Measurements from ENCODE around the gene AADAC. TPM values are rescaled to one million over a fixed set of nuclear protein-coding genes. Genes with fewer than 3 reads are reported as not detected.
"Not testable (repeated sequence)": the region's sequence is repeated elsewhere in the genome, so short reads cannot be mapped to it uniquely, and the experiment has no call there.

AADAC gene
- total RNA-seq, 2 experiments from 2014 or later = not detected

DNA sequence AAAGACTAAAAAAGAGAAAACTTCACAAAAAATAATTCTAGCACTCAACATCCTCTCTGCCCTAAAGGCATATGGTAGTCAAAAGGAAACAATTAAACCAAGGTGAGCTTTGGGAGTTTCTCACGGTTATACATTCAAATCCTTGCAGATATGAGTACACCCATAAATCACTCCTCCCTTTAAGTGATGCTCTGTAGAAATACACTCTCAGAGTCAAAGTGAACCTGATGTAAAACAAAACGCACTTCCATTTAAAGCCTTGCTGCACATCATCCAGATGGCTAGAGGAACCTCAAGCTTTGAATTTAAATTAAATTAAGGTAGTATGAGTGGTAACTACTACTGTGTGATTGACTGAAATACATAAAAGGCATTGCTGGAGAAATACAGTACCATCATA lies 36.0 kb upstream of the AADAC start:
- no peaks in the 10 kb centered on the region for H3K36me3 Mint-ChIP-seq (ENCODE audit: low read depth)
- intact Hi-C loops (cut with micrococcal nuclease) = no loop called here
- no peak overlapping the region for H3K27ac Mint-ChIP-seq
- H3K27me3 Mint-ChIP-seq (ENCODE audit: low read depth) = peaks cover 4% of the 10 kb centered on the region
- CTCF ChIA-PET = interaction anchor here (0.7 kb wide), 1 partner anchor 59 kb away, joined by 5 read pairs; no protein-coding TSS in a partner anchor
- no peak overlapping the region for H3K4me3 Mint-ChIP-seq
- H3K9me3 Mint-ChIP-seq = no peaks in the 10 kb centered on the region
- H3K4me1 Mint-ChIP-seq (ENCODE audit: low read depth) = no peaks in the 10 kb centered on the region
- DNase-seq = no peak

DNA sequence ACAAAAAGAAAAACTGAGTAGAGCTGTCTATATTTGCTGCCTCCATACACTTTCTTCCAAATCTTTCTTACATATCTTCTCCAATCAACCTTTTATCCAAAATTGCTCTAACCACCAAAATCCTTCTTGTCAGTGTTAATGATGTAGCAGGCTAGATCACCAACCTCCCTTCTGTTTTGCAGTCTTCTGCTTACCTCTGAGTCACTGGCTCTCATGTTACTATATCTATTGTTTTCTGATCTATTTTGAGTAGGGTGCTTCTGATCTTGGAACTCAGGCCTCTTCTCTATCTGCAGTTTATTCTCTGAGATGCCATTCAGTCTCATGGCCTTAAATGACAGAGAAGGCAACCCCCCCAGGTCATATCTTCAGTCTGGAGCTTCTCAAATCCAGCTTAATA lies 26.3 kb upstream of the AADAC start:
- Mint-ChIP-seq H3K9me3 (no peaks in the 10 kb centered on the region), H3K4me3 (no peak overlapping the region), H3K27ac (no peak overlapping the region), H3K27me3 (ENCODE audit: low read depth) (peaks cover 2% of the 10 kb centered on the region), H3K4me1 (ENCODE audit: low read depth) (no peaks in the 10 kb centered on the region), H3K36me3 (ENCODE audit: low read depth) (no peaks in the 10 kb centered on the region)
- CTCF ChIA-PET = no interaction called here
- intact Hi-C loops (cut with micrococcal nuclease) = no loop called here
- DNase-seq = no peak

DNA sequence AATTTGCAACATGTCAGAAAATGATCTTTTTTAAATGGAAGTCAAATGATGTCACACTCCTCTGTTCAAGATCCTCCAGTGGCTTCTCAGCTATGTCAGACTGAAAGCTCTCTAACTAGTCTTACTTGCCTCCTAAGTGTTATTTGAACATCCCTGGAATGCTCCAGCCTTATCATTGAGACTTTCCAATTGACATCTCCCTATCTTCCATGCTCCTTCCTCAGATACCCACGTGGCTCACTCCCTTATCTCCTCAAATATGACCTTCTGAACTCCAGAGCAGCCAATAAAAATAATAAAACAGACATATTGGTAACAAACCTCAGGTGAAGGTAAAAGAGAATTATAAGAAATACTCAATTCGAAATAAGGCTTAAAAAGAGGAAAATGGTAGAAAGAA lies 25.5 kb upstream of the AADAC start:
- H3K36me3 Mint-ChIP-seq (ENCODE audit: low read depth) = no peaks in the 10 kb centered on the region
- no peak overlapping the region for H3K4me3 Mint-ChIP-seq
- H3K4me1 Mint-ChIP-seq (ENCODE audit: low read depth) = no peaks in the 10 kb centered on the region
- H3K27ac Mint-ChIP-seq = no peak overlapping the region
- CTCF ChIA-PET = no interaction called here
- H3K9me3 Mint-ChIP-seq = no peaks in the 10 kb centered on the region
- intact Hi-C loops (cut with micrococcal nuclease) = no loop called here
- no peak for DNase-seq
- H3K27me3 Mint-ChIP-seq (ENCODE audit: low read depth) = peaks cover 2% of the 10 kb centered on the region

DNA sequence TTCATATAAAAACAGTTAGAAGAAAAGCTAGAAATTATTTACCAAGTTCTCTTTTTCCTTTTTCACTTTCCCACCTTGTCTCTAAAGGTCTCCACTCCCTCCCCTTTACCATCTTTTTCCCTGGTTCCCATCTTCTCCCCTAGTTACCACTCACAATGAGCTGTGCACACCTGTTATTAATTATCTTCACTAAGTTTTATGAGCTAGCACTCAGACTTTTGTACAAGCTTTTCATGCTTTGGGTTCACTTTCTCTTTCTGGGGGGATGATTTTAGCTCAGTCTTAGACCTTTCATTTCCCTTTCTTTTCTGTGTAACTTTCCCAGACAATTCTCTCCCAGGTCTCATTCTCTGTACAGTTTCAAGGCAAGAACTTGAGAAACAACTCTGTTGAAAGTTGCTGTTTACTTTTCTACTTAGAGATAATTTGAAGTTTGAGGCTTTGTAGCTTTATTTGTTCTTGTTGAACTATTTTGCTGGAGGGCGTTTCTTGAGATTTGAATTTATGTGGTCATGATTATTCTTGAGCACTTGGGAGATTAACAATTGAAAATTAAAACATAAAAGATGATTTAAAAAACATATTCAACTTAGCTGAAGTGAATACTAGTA lies 24.0 kb upstream of the AADAC start:
- Mint-ChIP-seq H3K9me3 (no peaks in the 10 kb centered on the region), H3K27me3 (ENCODE audit: low read depth) (peaks cover 6% of the 10 kb centered on the region), H3K4me1 (ENCODE audit: low read depth) (no peaks in the 10 kb centered on the region), H3K27ac (no peak overlapping the region), H3K36me3 (ENCODE audit: low read depth) (no peaks in the 10 kb centered on the region), H3K4me3 (no peak overlapping the region)
- CTCF ChIA-PET = no interaction called here
- intact Hi-C loops (cut with micrococcal nuclease) = no loop called here
- no peak for DNase-seq

DNA sequence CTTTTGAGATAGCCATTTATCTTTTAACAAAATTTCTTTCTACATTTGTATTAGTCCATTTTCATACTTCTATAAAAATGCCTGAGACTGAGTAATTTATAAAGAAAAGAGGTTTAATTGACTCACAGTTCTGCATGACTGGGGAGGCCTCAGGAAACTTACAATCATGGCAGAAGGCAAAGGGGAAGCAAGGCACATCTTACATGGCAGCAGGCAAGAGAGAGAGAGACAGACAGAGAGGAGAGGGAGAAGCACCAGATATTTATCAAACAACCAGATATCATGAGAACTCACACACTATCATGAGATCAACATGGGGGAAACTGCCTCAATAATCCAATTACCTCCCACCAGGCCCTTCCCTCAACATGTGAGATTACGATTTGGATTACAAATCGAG lies 23.2 kb upstream of the AADAC start:
- DNase-seq; H3K27me3 Mint-ChIP-seq (ENCODE audit: low read depth); H3K4me3 Mint-ChIP-seq; H3K27ac Mint-ChIP-seq; H3K4me1 Mint-ChIP-seq (ENCODE audit: low read depth); H3K9me3 Mint-ChIP-seq; CTCF ChIA-PET; H3K36me3 Mint-ChIP-seq (ENCODE audit: low read depth); intact Hi-C loops (cut with micrococcal nuclease): not testable (repeated sequence)

DNA sequence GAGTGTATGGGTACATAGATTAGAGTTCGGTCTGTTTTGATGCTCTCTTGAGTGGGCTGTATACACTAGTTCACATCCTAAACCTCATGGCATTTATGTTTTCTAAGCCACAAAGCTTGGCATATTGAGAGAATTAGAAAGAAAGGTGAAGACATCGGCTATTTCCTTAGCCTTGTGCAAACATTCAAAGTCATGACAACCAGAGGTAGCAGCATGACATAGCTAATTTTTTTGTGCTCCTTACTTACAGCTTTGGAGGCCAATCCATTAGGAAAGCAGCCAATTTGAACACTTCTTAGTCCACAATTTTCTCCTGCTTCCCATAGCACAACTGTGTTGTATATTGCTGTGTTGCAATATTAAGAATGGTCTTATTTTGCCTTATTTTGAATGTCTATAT lies 21.5 kb upstream of the AADAC start:
- intact Hi-C loops (cut with micrococcal nuclease) = no loop called here
- peaks cover 6% of the 10 kb centered on the region for H3K27me3 Mint-ChIP-seq (ENCODE audit: low read depth)
- no peak overlapping the region for H3K4me3 Mint-ChIP-seq
- H3K4me1 Mint-ChIP-seq (ENCODE audit: low read depth) = no peaks in the 10 kb centered on the region
- CTCF ChIA-PET = no interaction called here
- H3K36me3 Mint-ChIP-seq (ENCODE audit: low read depth) = no peaks in the 10 kb centered on the region
- H3K9me3 Mint-ChIP-seq = no peaks in the 10 kb centered on the region
- no peak for DNase-seq
- no peak overlapping the region for H3K27ac Mint-ChIP-seq

DNA sequence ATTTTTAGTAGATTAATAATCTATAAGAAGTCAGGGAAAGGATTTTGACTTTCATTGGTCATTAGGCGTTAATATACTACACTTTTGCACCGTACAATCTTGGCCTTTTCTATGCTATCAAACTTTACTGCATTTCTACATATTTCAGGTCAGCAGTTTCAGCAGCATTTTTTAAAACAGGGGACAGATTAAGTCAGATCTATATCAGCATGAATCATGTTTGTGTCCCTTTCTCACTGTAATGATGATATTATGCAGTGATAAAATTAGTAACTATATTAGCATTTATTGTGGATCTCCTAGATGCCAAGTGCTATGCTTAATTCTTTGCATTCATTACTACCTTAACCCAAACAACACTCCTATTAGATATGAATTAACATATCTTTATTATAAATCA lies 20.3 kb upstream of the AADAC start:
- CTCF ChIA-PET = no interaction called here
- Mint-ChIP-seq H3K9me3 (no peaks in the 10 kb centered on the region), H3K27me3 (ENCODE audit: low read depth) (peaks cover 6% of the 10 kb centered on the region), H3K4me1 (ENCODE audit: low read depth) (no peaks in the 10 kb centered on the region), H3K4me3 (no peak overlapping the region), H3K36me3 (ENCODE audit: low read depth) (no peaks in the 10 kb centered on the region), H3K27ac (no peak overlapping the region)
- no peak for DNase-seq
- intact Hi-C loops (cut with micrococcal nuclease) = no loop called here

DNA sequence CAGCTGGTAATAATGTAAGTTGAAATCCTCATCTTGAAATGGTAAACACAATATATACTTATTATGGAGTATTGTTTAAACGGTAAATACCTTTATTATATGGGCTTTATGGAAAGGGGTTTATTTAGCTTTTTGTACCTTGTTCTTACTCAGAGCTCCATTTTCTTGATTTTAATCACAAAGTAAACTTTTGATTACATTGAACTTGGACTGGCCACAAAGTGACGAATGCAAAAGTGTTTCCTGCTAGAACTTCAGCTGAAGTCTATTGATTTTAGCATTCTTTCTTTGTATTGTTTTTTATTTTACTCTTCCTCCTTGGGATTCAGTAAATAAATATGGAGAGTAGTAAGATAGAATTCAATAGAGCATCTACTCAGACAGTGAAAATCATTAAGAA lies 19.8 kb upstream of the AADAC start:
- Mint-ChIP-seq H3K4me1 (ENCODE audit: low read depth) (no peaks in the 10 kb centered on the region), H3K9me3 (no peaks in the 10 kb centered on the region), H3K27me3 (ENCODE audit: low read depth) (peaks cover 6% of the 10 kb centered on the region), H3K4me3 (no peak overlapping the region), H3K27ac (no peak overlapping the region), H3K36me3 (ENCODE audit: low read depth) (no peaks in the 10 kb centered on the region)
- no peak for DNase-seq
- intact Hi-C loops (cut with micrococcal nuclease) = no loop called here
- CTCF ChIA-PET = no interaction called here

DNA sequence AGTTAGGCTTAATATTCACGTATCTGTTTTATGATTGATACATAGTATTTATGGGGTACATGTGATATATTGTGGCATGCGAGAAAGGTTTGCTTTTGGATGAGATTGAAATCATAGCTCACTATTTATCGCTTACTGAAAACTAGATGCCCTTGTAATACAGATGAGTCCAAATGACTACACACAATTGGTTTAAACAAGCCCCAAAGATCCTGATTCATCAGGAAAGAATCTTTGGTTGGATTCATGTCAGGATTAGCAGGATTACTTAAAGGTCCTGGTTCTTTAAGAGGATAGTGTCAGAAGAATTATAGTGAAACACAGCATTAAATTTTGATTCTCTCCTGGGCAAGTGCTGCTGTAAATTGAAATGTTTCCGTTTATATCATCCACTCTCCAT lies 18.6 kb upstream of the AADAC start:
- no peak for DNase-seq
- Mint-ChIP-seq H3K27ac (no peak overlapping the region), H3K9me3 (no peaks in the 10 kb centered on the region), H3K36me3 (ENCODE audit: low read depth) (no peaks in the 10 kb centered on the region), H3K4me1 (ENCODE audit: low read depth) (no peaks in the 10 kb centered on the region), H3K27me3 (ENCODE audit: low read depth) (peaks cover 4% of the 10 kb centered on the region), H3K4me3 (no peak overlapping the region)
- CTCF ChIA-PET = no interaction called here
- intact Hi-C loops (cut with micrococcal nuclease) = no loop called here

DNA sequence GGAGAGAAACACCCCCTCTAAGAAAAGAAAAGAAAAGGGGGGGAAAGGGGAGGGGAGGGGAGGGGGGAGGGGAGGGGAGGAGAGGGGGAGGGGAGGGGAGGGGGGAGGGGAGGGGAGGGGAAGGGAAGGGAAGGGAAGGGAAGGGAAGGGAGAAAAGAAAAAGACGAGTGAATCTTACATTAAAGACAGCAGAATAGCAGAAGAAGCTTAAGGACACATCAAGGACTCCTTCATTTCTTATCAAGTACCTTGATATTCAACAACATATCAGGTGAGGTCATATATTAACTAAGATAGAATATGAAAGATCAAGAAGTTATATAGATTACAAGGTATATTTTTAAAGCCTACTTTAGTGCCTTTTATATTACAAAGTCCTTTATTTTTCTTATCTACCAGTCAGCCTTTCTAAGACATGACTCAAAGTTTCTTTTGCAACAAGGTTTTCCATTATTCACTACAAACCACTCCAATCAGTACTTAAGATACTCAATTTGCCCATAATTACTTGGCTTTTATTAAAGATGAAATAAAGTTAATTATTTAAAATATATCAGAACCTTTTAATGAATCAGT lies 17.7 kb upstream of the AADAC start:
- Mint-ChIP-seq H3K27me3 (ENCODE audit: low read depth) (peaks cover 4% of the 10 kb centered on the region), H3K27ac (no peak overlapping the region), H3K4me3 (no peak overlapping the region), H3K36me3 (ENCODE audit: low read depth) (no peaks in the 10 kb centered on the region), H3K9me3 (no peaks in the 10 kb centered on the region), H3K4me1 (ENCODE audit: low read depth) (no peaks in the 10 kb centered on the region)
- intact Hi-C loops (cut with micrococcal nuclease) = no loop called here
- CTCF ChIA-PET = no interaction called here
- no peak for DNase-seq

DNA sequence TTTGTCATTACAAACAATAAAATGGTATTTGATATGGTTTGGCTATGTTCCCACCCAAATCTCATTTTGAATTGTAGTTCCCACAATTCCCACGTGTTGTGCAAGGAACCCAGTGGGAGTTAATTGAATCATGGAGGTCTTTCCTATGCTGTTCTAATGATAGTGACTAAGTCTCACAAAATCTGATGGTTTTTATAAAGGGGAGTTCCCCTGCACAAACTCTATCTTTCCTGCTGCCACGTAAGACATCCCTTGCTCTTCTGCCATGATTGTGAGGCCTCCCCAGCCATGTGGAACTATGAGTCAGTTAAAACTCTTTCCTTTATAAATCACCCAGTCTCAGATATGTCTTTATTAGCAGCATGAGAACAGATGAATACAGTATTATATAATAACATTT lies 15.4 kb upstream of the AADAC start:
- Mint-ChIP-seq H3K9me3 (no peaks in the 10 kb centered on the region), H3K36me3 (ENCODE audit: low read depth) (no peaks in the 10 kb centered on the region), H3K4me3 (no peak overlapping the region), H3K27me3 (ENCODE audit: low read depth) (peaks cover 4% of the 10 kb centered on the region), H3K4me1 (ENCODE audit: low read depth) (no peaks in the 10 kb centered on the region), H3K27ac (no peak overlapping the region)
- CTCF ChIA-PET = no interaction called here
- DNase-seq = no peak
- intact Hi-C loops (cut with micrococcal nuclease) = no loop called here

DNA sequence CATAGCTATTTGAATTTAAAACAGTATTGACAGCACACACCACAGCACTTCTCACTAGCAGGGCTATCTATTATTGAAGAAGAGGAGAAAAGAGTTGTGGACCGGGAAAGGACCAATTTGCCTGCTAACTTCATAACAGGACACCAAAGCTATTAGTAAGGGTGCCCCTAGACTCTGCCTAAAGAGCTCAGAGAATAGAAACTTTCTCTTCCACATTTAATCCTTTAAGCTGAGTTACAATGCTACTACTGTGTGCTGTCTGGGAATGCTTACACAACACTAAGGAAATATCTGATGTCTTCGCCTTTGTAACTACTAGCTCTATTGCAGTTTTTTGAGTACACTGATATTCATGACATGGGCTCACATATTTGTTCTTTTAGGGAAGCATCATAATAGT lies 13.5 kb upstream of the AADAC start:
- no peaks in the 10 kb centered on the region for H3K27me3 Mint-ChIP-seq (ENCODE audit: low read depth)
- intact Hi-C loops (cut with micrococcal nuclease) = no loop called here

DNA sequence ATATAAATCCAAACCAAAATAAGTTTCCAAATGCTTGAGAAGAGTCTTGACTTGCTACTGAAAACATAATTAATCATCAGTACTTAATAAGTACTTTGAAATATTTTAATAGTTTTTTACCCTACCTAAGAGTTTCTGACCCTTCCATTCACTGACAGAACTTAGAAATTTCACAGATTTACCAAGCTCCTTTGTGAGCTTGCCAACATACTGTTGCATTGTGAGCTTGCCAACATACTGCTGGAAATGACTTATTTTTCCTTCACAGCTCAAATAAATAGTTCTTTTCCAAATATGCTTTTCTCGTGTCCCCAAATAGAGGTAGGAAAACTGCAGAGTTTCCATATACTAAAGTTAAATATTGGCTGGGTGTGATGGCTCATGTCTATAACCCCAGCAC lies 9.6 kb upstream of the AADAC start:
- no peak overlapping the region for H3K27ac Mint-ChIP-seq
- intact Hi-C loops (cut with micrococcal nuclease) = no loop called here
- CTCF ChIA-PET = interaction anchor here (1.0 kb wide), 1 partner anchor 35 kb away, joined by 3 read pairs; no protein-coding TSS in a partner anchor
- H3K27me3 Mint-ChIP-seq (ENCODE audit: low read depth) = no peaks in the 10 kb centered on the region
- H3K4me3 Mint-ChIP-seq = no peak overlapping the region
- no peak for DNase-seq
- H3K4me1 Mint-ChIP-seq (ENCODE audit: low read depth) = no peaks in the 10 kb centered on the region
- no peaks in the 10 kb centered on the region for H3K36me3 Mint-ChIP-seq (ENCODE audit: low read depth)
- H3K9me3 Mint-ChIP-seq = peaks cover 6% of the 10 kb centered on the region

More for the DNA sequence above, 13.5 kb upstream of the AADAC start:
- Mint-ChIP-seq H3K27ac (no peak overlapping the region), H3K4me1 (ENCODE audit: low read depth) (no peaks in the 10 kb centered on the region), H3K36me3 (ENCODE audit: low read depth) (no peaks in the 10 kb centered on the region), H3K4me3 (no peak overlapping the region), H3K9me3 (no peaks in the 10 kb centered on the region)
- no peak for DNase-seq
- CTCF ChIA-PET = no interaction called here

Measured in activated naive CD4-positive, alpha-beta T cell treated with anti-CD3 and anti-CD28 coated beads for 36 hours (primary cell).